HEK293T (cell line): Measurements from ENCODE around the gene POLR2B.

Experiments used
- CTBP1 ChIP-seq: fragments of 450-650 bp; IDR thresholded peaks from 2 replicates; pipeline ENCODE4 v1.6.1; 2016; ENCODE audit warnings: borderline replicate concordance
- FOXK2 ChIP-seq: fragments of 450-650 bp; IDR thresholded peaks from 2 replicates; pipeline ENCODE4 v1.6.1; 2016; ENCODE audit warnings: mild to moderate bottlenecking
- NFRKB ChIP-seq: fragments of 450-650 bp; IDR thresholded peaks from 2 replicates; pipeline ENCODE4 v1.6.1; 2016; ENCODE audit warnings: mild to moderate bottlenecking, moderate library complexity
- SP1 ChIP-seq: fragments of 450-650 bp; IDR thresholded peaks from 2 replicates; pipeline ENCODE4 v1.6.1; 2017
- ZNF384 ChIP-seq: fragments of 450-650 bp; IDR thresholded peaks from 2 replicates; pipeline ENCODE4 v1.6.1; 2016

DNA sequence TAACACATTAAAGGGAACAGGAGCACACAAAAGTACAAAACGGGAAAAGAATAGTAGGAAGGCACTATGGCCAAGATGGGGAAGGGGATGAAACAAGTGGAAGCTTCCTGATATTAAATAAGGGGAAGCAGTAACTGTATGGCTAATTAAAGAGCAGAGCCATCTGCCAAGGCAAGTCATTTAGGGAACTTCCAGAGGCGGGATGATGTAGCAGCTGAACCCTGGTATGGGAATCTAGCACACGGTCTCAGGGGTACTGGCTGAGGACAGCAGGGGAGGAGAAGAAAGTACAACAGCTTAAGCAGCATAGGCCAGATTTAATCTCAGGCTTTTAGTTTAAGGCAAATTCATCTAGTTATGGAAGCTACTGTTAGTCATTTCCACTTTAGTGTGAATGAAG is 72.4 kb downstream of the POLR2B start:
- TF ChIP-seq SP1 (no peak), NFRKB (no peak), ZNF384 (no peak), FOXK2 (no peak), CTBP1 (no peak)
